ENCODE results near the gene ETS2.
"Not testable (repeated sequence)": the region's sequence is repeated elsewhere in the genome, so short reads cannot be mapped to it uniquely, and the experiment has no call there.

ETS2 gene

GRCh38 chr21:38818325-38818723 lies 12.6 kb downstream of the ETS2 start:
- DNase-seq = no peak

- no peak for DNase-seq
Observed at GRCh38 chr21:38819051-38819718, 13.5 kb downstream of the ETS2 start.

GRCh38 chr21:38819719-38820159 lies 14.0 kb downstream of the ETS2 start:
- no peak for DNase-seq

- peak; percentile 41 for DNase-seq
Observed at GRCh38 chr21:38820471-38821239, 14.9 kb downstream of the ETS2 start.

- DNase-seq = no peak
Observed at GRCh38 chr21:38821248-38821647, 15.5 kb downstream of the ETS2 start.

GRCh38 chr21:38821959-38822682 lies 16.4 kb downstream of the ETS2 start:
- DNase-seq = no peak

- DNase-seq = no peak
Observed at GRCh38 chr21:38822778-38823238, 17.1 kb downstream of the ETS2 start.

GRCh38 chr21:38823737-38824123 lies 18.0 kb downstream of the ETS2 start:
- DNase-seq = no peak

GRCh38 chr21:38824124-38824822 lies 18.5 kb downstream of the ETS2 start:
- no peak for DNase-seq

- no peak for DNase-seq
Observed at GRCh38 chr21:38825269-38825668, 19.5 kb downstream of the ETS2 start.

GRCh38 chr21:38825921-38826320 lies 20.2 kb downstream of the ETS2 start:
- DNase-seq = no peak

- DNase-seq = not testable (repeated sequence)
Observed at GRCh38 chr21:38828111-38828510, 22.4 kb downstream of the ETS2 start.

GRCh38 chr21:38830671-38831525 lies 25.2 kb downstream of the ETS2 start:
- DNase-seq = no peak

GRCh38 chr21:38831526-38832467 lies 26.1 kb downstream of the ETS2 start:
- DNase-seq = no peak

- no peak for DNase-seq
Observed at GRCh38 chr21:38832664-38833063, 26.9 kb downstream of the ETS2 start.

GRCh38 chr21:38833117-38833516 lies 27.4 kb downstream of the ETS2 start:
- DNase-seq = no peak

- DNase-seq = no peak
Observed at GRCh38 chr21:38834725-38835124, 29.0 kb downstream of the ETS2 start.

- DNase-seq = no peak
Observed at GRCh38 chr21:38837806-38838461, 32.2 kb downstream of the ETS2 start.

GRCh38 chr21:38838598-38839327 lies 33.0 kb downstream of the ETS2 start:
- no peak for DNase-seq

All from NCI-H2029 treated with DMSO at 0.1 percent for 48 hours (cell line).